ENCODE measurements around the gene EBLN2.
"Not testable (repeated sequence)": the region's sequence is repeated elsewhere in the genome, so short reads cannot be mapped to it uniquely, and the experiment has no call there.

Gene EBLN2

DNA sequence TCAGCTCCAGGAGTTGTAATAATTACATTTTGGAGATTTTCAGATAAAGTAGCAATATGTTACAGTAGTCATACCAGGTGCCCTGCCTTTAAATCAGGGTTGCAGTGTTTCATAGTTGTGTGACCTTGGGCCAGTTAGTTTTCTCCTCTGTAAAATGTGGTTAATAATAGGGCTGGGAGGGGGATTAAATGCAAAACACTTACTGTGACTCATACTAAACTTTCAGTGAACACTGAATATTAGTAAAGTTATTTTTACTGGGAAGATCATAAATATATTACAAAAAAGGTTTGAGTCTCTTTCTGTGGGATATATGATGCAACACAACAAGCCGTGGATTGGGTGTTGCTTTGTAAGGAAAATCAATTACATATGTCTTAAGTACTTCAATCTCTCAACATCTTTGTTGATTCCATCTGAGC, 1.1 kb upstream of the EBLN2 start:
- DNase-seq (ENCODE audit: low read depth): no peak

DNA sequence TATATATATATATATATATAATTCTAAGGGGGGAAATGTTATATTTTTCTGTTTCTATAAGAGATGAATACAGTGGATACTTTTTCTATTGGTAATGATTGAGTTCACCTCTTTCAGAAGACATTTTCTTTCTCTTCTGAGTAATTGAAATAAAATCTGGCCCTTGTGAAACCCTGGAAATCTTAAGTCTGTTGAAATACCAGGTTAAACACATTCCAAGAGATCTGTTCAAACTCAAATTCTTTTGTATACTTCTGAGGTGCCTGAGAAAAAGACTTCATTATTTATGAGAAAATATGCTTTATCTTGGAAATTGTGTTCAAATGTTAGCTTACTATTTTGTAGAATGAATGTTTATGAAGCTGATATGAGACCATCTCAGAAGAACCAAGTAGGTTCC, 4.8 kb downstream of the EBLN2 start:
- DNase-seq (ENCODE audit: low read depth): not testable (repeated sequence)

DNA sequence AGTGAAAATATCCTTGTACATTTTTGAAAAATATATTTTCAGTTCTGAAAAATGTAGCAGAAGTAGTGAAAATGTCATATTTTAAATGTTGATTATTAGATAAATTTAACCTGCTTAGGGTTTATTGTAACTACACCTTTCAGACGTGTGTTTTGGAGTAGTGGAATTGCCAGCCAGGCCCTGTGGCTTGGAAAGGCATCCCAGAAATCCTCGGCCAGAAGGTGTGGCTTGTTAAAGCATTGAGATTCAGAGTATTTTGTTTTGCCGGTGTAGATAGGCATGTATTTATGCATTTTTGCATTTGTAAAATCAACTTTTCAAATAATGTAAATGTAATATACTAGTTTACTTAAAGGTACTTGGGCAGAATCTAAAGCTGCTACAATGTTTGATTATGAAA, 7.0 kb downstream of the EBLN2 start:
- DNase-seq (ENCODE audit: low read depth): no peak

DNA sequence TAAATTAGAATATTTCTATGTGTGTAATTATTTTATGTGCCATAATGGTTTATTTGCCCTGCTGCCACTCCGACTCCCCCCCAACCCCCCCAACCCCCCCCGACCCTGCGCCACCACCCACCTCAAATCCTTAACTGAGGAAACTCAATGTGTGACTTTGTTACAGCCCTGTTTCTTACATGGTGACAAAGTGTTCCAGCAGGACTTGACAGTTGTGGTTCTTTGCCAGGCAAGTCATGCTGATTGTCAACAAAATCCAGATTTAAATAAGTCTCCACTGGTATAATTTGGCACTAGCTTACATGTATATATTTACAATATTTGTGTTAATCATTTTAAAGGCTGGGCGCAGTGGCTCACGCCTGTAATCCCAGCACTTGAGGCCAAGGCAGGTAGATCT, 7.7 kb downstream of the EBLN2 start:
- no peak for DNase-seq (ENCODE audit: low read depth)

DNA sequence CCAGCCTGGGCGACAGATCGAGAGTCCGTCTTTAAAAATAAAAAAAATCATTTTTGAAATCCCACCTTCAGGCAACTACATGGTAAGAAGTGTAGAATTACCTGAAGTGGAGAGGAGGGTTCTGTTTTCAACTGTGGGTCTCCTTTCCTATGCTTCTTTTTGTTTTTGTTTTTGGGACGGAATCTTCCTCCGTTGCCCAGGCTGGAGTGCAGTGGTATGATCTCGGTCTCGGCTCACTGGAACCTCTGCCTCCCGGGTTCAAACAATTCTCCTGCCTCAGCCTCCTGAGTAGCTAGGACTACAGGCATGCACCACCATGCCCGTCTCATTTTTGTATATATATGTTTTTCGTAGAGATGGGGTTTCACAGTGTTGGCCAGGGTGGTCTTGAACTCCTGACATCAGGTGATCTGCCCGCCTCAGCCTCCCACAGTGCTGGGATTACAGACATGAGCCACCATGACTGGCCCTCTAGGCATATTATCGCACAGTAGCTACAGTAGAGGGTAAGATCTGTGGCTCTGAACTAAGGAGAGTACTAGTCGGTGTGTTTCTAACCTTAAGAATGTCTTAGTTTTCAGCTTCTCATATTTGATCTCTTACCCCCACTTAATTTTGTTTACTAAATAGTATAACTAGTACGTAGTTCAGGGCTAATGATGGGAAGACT, 8.5 kb downstream of the EBLN2 start:
- no peak for DNase-seq (ENCODE audit: low read depth)

DNA sequence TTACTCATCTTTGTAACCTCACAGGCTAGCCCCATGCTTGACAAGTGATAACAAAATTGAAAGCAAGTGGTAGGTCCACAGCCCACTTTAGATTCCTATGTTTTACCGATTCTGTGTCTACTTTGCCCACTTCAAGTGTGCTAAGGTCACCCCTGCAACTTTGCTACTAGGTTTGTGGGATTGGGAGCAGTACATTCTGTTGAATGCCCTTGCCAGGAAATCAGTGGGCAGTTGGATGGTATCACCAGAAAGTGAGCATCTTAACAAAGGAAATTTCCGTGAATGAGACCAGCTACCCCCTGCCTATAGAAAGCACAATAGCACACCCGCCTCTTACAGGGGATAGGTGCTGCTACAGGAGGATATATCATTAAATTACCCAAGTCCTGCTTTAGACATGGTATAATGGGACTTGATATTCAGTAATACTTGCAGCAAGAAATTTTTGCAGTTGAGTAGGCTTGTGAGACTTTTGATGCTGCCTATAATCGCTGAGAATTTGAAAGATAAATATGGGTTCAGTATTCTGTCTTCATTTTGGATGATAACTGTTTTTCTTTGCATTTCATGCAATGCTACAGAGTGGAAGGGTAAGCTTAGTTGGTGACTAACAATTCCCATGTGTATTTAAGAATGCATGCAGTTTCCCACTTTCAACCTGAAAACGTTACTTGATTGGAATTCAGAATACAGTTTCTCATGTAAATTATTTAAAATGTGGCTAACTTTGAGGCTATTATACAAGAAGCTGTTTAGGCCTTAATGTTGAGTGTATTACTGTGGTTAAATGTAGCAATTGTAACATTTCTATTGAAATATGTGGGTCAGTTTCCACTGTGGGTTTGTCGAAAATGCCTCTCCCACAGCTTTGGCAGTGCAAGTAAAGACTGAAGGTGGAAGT, 9.5 kb downstream of the EBLN2 start:
- no peak for DNase-seq (ENCODE audit: low read depth)

DNA sequence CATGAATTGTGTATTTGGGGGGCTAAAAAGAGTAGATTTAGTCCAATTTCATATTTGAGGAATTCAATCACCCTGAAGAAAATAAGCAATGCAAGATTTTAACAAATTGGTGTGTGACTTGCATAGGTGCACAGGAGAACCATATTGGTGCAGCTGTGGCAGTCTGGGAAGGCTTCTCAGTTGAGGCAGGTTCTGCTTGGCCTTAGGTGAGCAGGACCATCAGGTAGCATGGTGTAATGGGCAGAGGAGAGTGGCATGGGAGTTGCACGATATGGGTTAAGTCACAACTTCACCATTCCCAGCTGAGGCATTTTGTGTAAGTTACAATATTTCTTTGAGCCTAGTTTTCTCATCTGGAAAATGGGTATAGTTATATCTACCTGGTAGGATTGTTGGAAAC, 10.5 kb downstream of the EBLN2 start:
- DNase-seq (ENCODE audit: low read depth): no peak

DNA sequence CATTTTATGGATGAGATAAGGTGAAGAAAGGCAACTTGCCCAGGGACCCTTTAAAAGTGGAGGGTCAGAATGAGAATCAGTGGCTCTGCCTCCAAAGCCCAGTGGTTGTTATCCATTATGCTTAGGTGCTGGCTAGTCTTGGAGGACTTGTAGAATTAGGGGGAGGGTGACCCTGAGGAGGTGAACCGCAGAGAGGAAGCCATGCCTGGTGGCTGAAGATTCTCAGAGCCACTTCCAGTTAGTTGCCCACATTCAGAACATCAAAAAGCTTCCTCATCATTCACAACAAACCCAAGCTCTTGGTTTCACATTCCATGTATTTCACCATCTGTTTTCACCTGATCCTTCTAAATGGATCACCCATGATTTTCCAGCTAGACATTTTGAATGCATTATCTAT, 11.2 kb downstream of the EBLN2 start:
- DNase-seq (ENCODE audit: low read depth): no peak

DNA sequence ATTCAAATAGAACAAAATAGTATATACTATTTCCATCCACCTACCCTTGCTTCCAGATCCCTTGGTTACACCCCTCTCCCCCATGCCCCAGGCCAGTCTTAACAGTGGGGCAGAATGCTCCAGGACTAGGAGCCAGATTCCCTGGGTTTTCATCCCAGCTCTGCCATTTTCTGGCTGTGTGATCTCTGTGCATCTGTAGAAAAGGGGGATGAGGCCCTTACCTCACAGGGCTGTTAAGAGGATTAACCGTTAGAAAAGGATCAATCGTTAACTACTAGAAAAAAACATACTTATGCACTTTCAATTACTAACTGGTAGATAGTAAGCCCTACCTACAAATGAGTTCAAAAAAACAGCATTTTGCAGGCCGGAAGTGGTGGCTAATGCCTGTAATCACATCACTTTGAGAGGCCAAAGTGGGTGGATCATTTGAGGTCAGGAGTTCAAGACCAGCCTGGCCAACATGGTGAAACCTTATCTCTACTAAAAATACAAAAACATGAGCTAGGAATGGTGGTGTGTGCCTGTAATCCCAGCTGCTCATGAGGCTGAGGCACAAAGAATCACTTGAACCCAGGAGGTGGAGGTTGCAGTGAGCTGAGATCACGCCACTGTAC, 11.7 kb downstream of the EBLN2 start:
- no peak for DNase-seq (ENCODE audit: low read depth)

DNA sequence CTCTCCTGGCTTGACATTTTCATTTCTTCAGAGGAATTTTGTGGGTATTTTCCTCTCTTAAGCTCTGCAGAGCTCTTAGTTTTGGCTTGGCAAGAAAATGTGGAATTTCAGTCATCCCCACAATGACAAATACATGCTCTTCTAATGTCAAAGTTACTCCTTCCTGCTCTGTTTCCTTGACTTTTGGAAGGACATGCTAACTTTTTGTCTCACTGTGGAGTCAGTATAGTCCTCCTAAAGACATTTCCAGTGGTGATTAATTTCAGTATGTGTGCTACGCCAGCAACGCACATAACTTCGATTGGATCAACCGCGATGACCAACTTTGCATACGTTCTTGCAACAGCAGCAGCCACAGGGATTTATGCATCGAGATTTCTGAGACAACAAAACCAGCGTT, 13.3 kb downstream of the EBLN2 start:
- no peak for DNase-seq (ENCODE audit: low read depth)

DNA sequence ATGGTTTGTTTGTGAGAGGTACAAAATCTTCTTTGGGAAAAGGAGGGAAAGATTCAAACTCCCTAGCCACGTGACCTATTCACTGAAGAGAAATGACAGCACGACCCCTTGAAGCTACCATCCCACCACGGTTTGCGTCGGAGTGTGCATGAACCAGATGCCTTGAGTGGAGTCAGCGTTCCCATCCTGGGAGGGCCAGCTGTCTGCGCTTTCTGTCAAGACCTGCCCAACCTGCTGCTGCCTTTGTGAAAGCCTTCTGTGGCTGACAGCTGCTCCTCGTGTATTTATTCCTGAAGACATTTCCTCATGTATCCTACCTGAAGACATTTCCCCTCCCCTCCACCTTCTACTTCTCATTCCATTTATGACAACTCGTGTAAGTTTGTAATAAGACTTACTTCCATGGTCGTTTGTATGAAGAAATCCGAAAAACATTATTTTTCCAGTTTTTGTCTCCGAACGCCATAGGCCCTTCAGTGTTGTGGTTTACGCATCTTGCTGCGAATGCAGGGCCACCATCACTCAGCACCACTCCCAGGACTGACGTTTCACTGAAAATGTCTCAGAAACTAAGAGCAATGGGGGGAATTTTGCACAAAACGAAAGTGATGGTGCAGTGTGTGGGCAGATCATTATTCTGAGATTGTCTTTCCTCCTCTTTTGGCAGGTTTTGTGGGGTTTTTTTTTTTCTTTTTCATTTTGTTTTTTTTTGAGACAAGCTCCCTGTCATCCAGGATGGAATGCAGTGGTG, 18.9 kb downstream of the EBLN2 start:
- no peak for DNase-seq (ENCODE audit: low read depth)

DNA sequence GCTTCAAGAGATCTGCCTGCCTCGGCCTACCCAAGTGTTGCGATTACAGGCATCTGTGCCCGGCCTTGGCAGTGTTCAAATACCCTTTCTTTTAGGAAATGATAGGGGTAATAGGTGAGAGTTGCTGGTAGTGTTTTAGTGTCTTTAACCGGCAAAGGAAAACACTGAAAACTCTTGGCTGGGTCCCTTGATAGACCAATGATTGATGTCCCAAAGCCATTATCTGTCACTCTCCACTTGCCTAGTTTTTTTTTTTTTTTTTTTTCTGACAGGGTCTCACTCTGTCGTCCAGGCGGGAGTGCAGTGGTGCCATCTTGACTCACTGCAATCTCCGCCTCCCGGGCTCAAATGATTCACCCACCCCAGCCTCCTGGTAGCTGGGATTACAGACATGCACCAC, 19.7 kb downstream of the EBLN2 start:
- DNase-seq (ENCODE audit: low read depth): no peak

DNA sequence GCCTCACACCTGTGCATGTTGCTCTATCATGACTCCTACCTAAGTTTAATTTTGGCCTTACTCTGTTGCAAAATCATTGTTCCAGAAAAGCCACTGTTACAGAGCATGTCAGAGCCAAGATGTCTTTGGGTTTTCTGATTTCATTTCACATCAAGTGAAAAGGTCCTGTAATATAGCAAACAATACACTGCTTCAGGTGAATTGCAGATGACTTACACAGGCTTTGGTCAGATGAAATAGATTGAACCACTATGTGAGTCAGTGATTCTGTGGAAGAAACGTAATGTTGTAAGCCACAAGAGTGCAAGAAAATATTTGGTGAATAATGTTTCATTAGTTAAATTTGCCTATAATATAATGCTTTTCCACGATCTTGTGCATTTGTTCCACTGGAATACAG, 22.7 kb downstream of the EBLN2 start:
- no peak for DNase-seq (ENCODE audit: low read depth)

DNA sequence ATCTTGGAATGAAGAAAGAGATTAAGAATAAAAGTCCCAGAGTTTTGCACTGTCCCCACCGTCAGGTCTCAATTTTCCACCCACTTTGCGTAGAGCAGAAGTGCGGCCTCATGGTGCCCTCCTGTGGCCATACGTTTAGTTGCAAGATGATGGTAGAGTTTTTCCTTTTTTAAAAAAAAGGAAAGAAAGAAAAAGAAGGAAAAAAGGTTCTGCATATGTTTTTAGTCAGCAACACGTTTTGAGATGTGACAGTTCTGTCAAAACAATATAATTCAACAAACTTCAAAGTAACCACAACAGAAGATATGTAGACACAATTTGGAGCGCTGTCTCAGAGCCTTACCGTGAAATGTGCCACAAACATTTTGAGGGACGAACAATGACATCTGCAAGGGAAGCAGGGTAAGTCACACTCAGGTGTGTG, 24.6 kb downstream of the EBLN2 start:
- DNase-seq (ENCODE audit: low read depth): no peak

DNA sequence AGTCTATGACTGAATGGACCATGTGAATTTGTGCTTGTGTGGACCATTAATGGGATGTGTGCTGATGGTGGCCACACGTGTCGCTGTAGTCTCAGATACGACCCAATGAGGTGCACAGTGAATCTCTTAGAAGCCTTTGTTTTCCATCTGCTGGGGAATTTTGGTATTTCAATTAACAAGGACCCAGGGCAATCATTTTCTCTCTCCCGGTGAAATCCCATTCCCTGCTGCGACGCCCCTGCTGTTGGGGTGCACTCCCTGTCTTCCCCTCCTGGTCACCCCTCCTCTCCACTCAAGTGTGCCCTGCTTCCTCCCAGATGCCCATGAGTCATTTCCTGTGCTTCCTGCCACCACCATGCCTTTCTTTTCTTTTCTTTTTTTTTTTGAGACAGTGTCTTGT, 32.7 kb downstream of the EBLN2 start:
- DNase-seq (ENCODE audit: low read depth): no peak

DNA sequence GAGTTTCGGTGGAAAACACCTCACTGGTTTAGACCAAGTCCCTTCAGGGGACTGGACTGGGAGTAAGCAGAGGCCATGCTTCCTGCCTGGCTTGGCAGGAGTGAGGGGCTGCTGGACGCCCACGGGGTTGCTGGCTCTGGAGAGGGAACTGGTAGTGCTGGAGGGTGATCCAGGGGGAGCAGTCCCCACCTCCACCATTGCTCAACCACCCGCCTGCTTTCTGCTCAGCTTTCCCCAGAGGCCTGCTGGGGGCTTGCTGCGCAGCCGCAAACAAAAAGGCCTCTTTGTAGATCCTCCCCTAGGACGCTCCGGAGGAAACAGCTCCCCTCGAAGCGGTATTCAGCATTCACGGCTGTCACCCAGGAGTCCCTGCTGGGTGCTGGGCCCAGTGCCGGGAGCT, 33.5 kb downstream of the EBLN2 start:
- DNase-seq (ENCODE audit: low read depth): no peak

DNA sequence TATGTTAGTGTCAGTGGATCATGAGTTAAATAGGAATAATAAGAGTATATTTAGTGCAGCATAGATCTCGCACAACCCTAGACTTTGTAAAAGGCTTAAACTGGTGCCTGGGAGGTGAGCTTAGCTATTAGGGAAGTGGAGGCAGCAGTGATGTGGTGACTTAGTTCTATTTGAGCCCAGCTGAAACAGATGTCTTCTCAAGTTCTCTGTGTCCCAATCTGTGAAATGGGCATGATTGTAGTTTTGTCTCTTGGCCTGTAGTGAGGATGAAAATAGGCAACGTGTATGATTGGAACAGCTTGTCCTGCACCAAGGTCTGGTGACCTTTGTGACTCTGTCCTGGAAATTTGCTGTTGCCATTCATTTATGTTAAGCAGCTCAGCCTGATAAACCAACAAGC, 34.7 kb downstream of the EBLN2 start:
- DNase-seq (ENCODE audit: low read depth): no peak

DNA sequence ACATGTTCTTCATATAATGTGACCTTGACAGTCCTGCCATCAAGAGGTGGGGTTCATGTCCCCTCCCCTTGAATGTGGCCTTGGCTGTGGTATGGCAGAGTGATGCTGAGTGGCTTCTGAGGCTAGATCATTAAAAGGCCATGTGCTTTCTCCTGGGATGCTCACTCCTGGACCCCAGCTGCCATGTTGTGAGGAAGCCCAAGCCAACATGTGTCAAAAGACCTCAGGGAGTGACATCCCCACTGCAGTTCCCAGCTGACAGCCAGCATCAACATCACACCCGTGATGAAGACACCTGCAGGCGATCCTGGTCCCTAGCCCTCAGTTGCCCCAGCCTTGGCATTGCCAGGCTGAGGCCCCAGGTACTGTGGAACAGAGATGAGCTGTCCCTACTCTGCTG, 36.6 kb downstream of the EBLN2 start:
- no peak for DNase-seq (ENCODE audit: low read depth)

DNA sequence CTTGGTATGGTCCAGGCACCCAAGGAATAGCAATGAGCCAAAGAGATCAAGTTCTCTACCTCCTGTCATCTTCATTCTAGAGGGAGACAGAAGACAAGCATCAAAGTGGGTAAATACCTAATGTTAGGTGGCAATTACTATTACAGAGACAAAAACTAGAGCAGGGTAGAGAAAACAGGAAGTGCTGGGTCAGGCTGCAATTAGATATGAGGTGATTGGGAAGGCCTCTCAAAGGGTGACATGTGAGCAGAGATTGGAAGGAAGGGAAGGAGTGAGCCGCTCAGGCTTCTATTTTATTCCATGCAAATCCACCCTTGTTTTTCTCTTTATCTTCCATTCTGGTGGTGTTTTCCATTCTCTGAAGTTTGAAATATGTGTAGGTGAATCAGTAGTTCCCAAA, 37.4 kb downstream of the EBLN2 start:
- no peak for DNase-seq (ENCODE audit: low read depth)

DNA sequence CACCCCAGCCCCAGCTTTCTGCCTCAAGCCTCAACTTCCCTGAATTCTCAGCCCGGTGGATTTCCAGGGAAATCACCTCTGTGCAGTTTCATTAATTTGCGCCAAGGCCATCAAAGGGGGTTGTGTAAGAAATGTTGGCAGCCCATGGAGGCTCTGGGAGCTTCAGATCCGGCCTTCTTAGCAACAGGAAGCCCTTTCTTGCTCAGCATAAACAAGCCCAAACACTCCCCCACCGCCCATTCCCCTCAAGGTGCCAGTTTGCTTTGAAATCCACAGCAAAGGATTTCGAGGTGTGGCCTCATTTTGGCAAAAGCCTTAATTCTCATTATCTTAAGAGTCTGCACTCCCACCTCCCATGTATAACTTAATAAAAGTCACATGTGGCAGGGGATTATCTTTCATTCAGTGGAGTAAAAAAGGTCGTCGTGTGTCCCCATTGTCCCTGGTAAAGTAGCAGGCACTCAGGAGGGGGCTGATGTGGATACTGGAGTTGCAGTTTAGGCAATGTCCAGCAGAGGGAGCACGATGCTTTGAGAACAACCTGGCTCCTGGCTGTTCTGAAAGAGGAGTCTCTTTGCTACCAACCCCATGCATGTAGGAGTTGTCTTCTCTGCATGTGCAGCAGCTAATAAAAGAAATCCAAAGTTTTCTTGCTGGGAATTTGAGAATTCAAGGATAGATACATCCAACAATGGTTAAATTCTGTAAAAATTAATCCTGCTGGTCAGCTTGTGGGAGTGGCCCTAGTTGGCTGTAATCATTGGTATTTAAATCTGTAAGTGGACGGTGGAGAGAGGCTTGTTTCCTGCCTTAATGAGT, 39.5 kb downstream of the EBLN2 start:
- DNase-seq (ENCODE audit: low read depth): peak; percentile 21

DNA sequence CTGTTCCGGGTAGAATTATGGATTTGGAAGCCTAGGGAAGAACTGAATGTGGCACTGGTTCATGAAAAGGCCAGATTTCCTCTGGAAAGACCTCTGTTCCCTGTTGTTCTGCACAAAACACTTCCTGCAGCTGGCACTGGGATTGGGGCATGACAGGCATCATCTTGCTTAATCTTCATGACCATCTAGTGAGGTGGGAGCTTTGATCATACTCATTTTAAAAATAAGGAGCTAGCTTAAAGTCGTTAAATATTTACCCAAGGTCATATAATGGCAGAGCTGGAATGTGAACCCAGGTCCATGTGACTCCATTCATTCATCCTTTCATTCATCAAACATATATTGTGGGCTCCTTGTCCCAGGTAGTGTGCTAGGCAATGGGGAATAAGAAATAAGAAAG, 40.4 kb downstream of the EBLN2 start:
- no peak for DNase-seq (ENCODE audit: low read depth)

DNA sequence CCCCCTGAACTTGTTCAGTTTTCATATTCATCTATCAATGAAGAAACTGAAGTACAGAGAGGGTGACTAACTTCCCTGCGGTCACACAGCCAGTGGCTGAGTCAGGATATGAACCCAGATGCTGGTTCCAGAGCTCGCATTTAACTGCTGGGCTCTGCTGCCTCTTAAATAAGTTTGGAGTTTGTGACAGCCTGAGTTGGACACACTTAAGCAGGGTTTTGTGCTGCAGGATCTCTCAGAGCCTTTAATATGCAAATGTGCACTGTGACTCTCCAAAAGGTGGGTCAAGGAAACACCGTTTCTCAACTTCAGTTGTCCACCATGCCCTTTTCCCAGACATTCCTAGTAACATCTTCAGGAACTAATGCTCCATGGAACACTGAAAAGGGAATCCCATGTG, 45.8 kb downstream of the EBLN2 start:
- DNase-seq (ENCODE audit: low read depth): no peak

All from T-helper 22 cell (primary cell).